22Rv1 (cell line): ENCODE data around the gene WRNIP1.

Experiments
- CTCF ChIP-seq: fragments of 450-650 bp; IDR thresholded peaks from 2 replicates; pipeline ENCODE4 v1.5.1; 2017; ENCODE audit warnings: mild to moderate bottlenecking
- ZFX ChIP-seq: fragments of 450-650 bp; IDR thresholded peaks from 2 replicates; pipeline ENCODE4 v1.6.1; 2017; ENCODE audit warnings: antibody characterized with exemption, borderline replicate concordance

GRCh38 chr6:2729921-2730320 is 35.3 kb upstream of the WRNIP1 start:
- TF ChIP-seq CTCF, result no peak
- TF ChIP-seq ZFX, result no peak
